ENCODE data around the gene SGMS1. TPM values are rescaled to one million over a fixed set of nuclear protein-coding genes. Genes with fewer than 3 reads are reported as not detected.

The SGMS1 gene
- total and polyA plus RNA-seq, 12 donors: 7.3 to 24.3 (median 17.1) TPM

DNA sequence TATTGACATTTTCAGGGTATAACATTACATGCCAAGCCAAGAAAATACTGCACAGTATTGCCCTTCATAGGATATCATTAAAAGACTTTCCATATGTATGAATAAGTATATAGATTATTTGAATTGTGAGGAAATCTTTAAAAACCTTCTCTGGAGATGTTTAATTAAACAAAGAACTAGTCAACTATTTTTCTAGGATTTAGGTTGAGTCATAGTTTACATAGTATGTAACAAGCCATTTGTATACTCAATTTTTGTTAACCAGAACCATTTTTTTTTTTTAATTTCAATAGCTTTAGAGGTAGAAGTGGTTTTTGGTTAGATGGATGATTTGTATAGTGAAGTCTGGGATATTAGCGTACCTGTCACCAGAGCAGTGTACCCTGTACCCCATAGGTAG lies 221.3 kb downstream of the SGMS1 start:
- H3K27me3 ChIP-seq: no peaks in the 10 kb centered on the region
- ATAC-seq (no peak), DNase-seq (no peak)
- H3K4me1 ChIP-seq: peaks cover 0 to 52% (median 18%) of the 10 kb centered on the region in 9 donors
- WGBS, 2 donors: 97 to 100% methylated on average over 1 of the region's 1 CpG
- H3K4me3 ChIP-seq: no peak overlapping the region
- TF ChIP-seq, protein P1, sequence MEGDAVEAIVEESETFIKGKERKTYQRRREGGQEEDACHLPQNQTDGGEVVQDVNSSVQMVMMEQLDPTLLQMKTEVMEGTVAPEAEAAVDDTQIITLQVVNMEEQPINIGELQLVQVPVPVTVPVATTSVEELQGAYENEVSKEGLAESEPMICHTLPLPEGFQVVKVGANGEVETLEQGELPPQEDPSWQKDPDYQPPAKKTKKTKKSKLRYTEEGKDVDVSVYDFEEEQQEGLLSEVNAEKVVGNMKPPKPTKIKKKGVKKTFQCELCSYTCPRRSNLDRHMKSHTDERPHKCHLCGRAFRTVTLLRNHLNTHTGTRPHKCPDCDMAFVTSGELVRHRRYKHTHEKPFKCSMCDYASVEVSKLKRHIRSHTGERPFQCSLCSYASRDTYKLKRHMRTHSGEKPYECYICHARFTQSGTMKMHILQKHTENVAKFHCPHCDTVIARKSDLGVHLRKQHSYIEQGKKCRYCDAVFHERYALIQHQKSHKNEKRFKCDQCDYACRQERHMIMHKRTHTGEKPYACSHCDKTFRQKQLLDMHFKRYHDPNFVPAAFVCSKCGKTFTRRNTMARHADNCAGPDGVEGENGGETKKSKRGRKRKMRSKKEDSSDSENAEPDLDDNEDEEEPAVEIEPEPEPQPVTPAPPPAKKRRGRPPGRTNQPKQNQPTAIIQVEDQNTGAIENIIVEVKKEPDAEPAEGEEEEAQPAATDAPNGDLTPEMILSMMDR (IDR thresholded peaks at IDR 0.05): no peak
- H3K36me3 ChIP-seq: no peaks in the 10 kb centered on the region
- peaks cover 0 to 9% (median 0%) of the 10 kb centered on the region in 11 donors for H3K9me3 ChIP-seq
- intact Hi-C loops (cut with DNase I): no loop called here
- no peak overlapping the region for H3K27ac ChIP-seq

DNA sequence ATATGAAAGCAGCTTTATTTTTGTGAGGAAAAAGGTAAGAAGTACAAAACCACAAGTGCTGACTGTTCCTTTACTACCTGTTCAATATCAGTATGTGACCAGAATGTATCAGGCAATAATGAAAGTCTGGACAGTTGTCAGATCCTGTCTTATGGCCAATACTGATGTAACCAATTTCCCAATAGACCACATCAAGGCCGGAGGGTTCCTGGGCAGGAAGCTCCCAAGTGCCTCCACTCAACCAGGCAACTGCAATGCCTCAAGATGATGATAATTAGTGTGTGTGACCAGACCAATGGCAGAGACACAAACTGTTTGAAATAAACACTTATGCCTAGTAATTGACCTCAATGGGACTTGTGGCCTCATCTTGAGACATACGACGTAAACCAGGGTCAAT lies 223.1 kb downstream of the SGMS1 start:
- no peak for DNase-seq
- H3K27ac ChIP-seq: no peak overlapping the region
- no peak for ATAC-seq
- no peaks in the 10 kb centered on the region for H3K27me3 ChIP-seq
- TF ChIP-seq, protein P1 (IDR thresholded peaks at IDR 0.05): no peak
- peaks cover 0 to 70% (median 28%) of the 10 kb centered on the region in 9 donors for H3K4me1 ChIP-seq
- peaks cover 0 to under 1% (median 0%) of the 10 kb centered on the region in 11 donors for H3K9me3 ChIP-seq
- H3K4me3 ChIP-seq: no peak overlapping the region
- WGBS, 2 donors: 73 to 75% methylated on average over 3 of the region's 3 CpGs
- H3K36me3 ChIP-seq: no peaks in the 10 kb centered on the region
- intact Hi-C loops (cut with DNase I): no loop called here

DNA sequence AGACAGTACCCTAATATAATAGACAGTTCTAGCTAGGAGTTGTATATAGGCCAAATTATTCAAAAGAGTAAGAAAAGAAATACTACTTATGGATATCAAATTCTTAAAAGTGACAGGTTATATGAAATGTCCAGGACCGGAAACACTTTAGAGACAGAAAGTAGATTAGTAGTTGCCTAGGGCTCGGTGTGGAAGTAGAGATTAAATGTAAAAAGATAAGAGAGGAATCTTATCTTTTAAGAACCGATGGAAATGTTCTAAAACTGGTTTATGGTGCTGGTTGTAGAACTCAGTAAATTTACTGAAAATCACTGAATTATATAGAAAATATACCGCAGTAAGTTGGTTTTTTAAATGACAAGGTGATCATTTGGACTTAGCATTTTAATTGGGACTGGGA lies 224.9 kb downstream of the SGMS1 start:
- intact Hi-C loops (cut with DNase I): no loop called here
- Histone ChIP-seq H3K4me1 (peaks cover 0 to 72% (median 42%) of the 10 kb centered on the region in 9 donors), H3K9me3 (no peaks in the 10 kb centered on the region), H3K4me3 (no peak overlapping the region), H3K27me3 (no peaks in the 10 kb centered on the region), H3K27ac (peak overlapping the region in 2 of 10 donors; percentile 1 to 32), H3K36me3 (no peaks in the 10 kb centered on the region)
- ATAC-seq (no peak), DNase-seq (no peak)
- 42 to 46% methylated on average over 4 of the region's 4 CpGs for WGBS, 2 donors
- TF ChIP-seq, protein P1 (IDR thresholded peaks at IDR 0.05): no peak

DNA sequence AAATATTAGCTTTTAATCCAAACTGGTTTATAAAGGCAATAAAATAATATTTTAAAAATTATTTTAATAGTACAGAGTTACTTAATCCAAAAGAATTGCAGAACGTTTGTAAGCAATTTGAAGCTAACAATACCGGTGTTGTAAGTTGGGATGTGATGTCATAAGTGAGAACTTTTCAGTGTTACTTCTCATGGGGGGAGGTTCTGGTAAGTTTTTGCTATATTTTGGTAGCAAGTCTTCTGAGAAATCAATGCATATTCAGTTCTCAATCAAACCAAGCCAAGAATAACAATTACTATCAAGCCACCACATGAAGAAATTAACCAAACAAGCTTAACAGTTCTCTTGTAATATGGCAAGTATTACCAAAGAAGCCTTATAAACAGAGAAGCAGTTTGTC lies 225.4 kb downstream of the SGMS1 start:
- 49 to 55% methylated on average over 2 of the region's 2 CpGs for WGBS, 2 donors
- Histone ChIP-seq H3K9me3 (no peaks in the 10 kb centered on the region), H3K36me3 (no peaks in the 10 kb centered on the region), H3K27ac (peak overlapping the region in 2 of 10 donors; percentile 7 to 32), H3K4me1 (peaks cover 0 to 73% (median 46%) of the 10 kb centered on the region in 9 donors), H3K27me3 (no peaks in the 10 kb centered on the region), H3K4me3 (no peak overlapping the region)
- TF ChIP-seq, protein P1 (IDR thresholded peaks at IDR 0.05): no peak
- intact Hi-C loops (cut with DNase I): no loop called here
- DNase-seq (no peak), ATAC-seq (peak in 4 of 8 donors; percentile 16 to 41 (median 24))

Data from heart right ventricle (tissue), 16 donors.